GM21515 (cell line): ENCODE results near the gene PIGN.
"Not testable (repeated sequence)": the region's sequence is repeated elsewhere in the genome, so short reads cannot be mapped to it uniquely, and the experiment has no call there.

Experiments
- ATAC-seq: cut with Tn5 transposase; IDR thresholded peaks from one replicate; pipeline ENCODE4 v1.9.1; 2021; ENCODE audit not compliant: unreplicated experiment

The PIGN gene

GRCh38 chr18:62069556-62069955, 117.3 kb downstream of the PIGN start:
- ATAC-seq, result no peak

DNA sequence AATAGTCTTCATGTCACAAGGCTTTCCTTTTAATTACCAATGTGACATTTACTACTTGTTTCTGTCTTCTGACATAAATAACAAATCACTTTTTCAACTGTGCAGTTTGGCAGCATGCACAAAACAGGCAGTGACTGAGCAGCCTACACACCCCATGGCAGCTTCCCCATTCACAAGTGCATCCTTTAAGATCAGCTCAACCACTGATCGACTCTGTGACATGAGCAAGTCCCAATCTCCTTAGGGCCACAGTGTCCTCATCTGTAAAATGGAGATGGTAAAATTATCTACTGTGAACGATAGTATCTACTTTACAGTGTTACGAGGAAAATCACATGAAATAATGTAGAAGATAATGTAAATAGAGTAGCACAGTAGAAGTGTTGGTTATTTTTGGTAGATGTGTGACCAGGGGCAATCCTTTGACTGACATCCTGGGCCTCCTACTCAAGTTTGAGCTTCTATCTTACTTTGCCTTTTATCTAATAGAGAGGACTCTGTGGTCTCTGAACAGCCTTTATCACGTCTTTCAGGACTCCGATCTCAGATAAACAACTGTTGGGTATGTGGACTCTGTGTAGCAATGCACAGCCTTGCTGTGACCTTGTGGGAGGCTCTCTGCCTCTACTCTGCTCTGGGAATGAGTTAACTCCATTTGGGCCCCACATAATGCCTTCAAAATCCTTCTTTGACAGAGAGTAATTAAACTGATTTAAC, 120.6 kb downstream of the PIGN start:
- no peak for ATAC-seq

GRCh38 chr18:62064361-62064760, 122.5 kb downstream of the PIGN start:
- ATAC-seq, result no peak

DNA sequence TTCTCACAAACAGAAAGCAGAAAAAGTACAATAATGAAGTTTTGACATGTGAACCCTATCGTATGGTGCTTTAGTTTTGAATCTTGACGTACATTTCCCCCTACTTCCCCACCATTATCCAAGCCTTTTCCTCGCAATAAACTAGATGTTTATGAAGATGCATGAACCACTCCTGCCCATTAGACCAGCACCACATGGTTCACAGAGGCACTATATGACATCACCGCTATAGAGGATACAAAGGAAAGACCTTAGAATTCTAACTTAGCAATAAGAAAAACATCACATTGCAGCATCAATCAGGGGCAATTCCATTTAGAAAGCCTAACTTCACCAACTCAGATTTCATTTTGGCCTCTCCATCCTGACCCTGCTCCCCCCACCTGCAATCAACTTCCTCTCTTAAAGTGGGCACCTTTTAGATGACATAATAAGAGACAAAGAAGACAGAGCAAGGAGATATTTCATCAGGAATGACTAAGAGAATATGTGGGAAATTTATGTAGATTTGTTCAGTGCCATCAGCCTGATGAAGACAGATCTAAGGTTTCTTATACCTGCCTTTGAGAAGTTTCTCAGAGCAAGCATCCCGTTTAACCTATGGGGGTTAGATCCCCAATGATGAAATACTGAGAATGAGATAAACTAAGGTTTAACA, 124.9 kb downstream of the PIGN start:
- no peak for ATAC-seq

GRCh38 chr18:62060820-62061219, 126.0 kb downstream of the PIGN start:
- no peak for ATAC-seq

DNA sequence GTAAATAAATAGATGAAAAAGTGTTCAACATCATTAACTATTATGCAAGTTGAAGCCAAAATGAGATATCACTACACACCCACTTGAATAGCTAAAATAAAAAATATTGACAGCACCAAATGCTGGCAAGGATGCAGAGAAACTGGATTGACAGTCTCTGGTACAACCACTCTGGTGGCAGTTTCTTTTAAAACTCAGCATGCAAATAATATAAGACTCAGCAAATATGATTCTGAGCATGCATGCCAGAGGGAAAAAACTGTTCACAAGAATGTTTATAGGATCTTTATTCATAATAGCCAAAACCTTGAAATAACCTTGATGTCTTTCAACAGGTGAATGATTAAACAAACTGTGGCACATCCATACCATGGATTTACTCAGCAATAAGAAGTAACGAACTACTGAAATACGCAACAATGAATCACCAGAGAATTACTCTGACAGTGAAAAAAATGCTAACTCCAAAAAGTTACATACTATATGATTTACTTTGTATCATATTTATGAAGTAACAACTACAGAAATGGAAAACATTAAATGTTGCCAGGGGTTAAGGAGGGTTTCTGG, 131.8 kb downstream of the PIGN start:
- ATAC-seq, result no peak

DNA sequence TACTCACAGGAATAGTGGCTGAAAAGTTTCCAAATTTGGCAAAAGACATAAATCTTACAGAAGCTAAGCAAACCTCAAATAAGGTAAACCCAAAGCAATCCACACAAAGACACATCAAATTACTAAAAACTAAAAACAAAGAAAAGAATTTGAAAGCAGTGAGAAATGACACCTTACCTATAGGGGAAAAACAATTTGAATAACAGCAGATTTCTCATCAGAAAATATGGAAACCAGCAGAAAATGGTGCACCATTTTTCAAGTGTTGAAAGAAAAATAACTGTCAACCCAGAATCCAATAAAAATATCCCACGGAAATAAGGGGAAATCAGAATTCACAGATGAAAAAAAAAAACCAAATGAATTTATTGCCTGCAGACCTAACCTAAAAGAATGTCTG, 138.6 kb downstream of the PIGN start:
- ATAC-seq, result no peak

DNA sequence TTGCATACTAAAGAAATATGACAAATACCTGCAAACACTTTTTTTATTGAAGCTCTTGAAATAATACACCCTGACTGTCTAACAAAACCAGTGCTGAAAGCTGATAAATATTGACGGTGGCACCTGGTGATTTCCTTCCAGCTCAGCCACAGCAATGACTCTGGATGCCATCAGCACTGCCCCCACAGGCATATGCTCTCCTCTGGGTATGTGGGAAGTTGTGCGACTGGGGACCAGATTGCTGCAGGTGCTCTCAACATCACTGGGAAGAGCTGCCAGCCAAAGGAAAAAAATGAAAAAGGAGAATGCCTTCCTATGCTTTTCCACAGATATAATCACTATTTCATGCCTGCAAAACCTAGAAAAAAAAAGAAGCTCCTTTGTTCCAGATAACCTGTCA, 141.5 kb downstream of the PIGN start:
- ATAC-seq, result no peak

- no peak for ATAC-seq
Observed at GRCh38 chr18:62044490-62045000, 142.3 kb downstream of the PIGN start.

GRCh38 chr18:62037989-62038778, 148.7 kb downstream of the PIGN start:
- ATAC-seq, result no peak

- no peak for ATAC-seq
Observed at GRCh38 chr18:62037012-62037742, 149.7 kb downstream of the PIGN start.

DNA sequence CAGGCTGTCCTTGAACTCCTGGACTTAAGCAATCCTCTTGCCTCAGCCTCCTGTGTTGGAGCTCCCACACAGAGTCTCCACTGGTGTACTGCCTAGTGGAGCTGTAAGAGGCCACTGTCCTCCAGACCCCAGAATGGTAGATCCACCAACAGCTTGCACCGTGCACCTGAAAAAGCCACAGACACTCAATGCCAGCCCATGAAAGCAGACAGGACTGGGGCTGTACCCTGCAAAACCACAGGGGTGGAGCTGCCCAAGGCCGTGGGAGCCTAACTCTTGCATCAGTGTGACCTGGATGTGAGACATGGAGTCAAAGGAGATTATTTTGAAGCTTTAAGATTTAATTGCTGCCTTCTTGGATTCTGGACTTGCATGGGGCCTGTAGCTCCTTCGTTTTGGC, 152.6 kb downstream of the PIGN start:
- not testable (repeated sequence) for ATAC-seq

DNA sequence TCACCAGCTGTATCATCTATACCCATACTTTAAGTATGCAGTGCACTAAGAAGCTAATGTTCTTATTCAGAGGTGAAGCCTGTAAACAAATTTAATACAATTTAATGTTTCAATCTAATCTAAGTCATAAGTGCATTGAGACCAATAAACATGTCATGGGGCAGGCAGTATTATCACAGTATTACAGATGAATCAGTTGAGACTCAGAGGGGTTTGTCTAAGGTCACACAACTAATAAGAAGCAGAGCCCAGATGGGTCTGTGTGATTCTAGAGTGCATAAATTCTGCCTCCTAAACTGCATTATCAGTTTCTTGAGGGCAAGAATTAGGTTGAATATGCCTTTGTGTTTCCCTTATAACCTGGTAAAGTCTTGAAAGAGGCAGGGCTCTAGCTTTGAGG, 153.1 kb downstream of the PIGN start:
- ATAC-seq, result no peak

DNA sequence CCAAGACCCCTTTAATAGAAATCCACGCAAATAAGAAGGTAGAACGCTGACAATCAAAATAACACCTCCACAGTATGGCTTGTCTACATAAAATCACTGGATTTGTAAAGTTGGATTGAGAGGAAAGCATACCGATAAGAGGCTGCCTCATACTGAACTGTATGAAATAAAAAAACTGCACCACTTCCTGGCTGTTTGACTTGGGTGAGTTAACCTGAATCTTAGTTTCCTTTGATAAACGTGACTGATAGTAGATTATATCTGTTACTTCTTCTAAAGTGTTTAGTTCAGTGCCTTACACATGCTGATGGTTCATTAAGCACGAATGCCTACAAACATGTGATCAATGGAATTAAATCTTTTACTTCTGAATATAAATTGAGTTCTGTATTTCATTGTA, 153.6 kb downstream of the PIGN start:
- ATAC-seq, result no peak

GRCh38 chr18:62030091-62030985, 156.5 kb downstream of the PIGN start:
- ATAC-seq, result no peak

GRCh38 chr18:62028715-62029114, 158.1 kb downstream of the PIGN start:
- ATAC-seq, result no peak

GRCh38 chr18:62027914-62028520, 158.8 kb downstream of the PIGN start:
- no peak for ATAC-seq

DNA sequence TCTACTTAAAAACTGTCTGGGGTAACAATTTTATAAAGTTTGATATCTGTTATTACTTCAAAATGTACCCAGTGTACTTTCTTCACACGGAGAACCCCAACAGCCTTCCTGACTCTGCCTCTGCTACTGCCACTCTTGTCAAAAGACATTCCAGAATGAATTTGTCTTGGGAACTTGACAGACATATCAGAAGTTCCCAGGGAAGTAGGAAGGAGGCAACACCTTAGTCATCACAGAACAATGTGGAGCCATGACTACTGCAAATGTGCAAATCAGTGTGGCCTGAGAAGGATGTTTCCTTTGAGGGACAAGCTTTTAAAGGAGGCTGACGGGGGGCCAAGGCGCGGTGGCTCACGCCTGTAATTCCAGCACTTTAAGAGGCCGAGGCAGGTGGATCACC, 160.3 kb downstream of the PIGN start:
- ATAC-seq, result no peak

- no peak for ATAC-seq
Observed at GRCh38 chr18:62024983-62025382, 161.9 kb downstream of the PIGN start.
